ENCODE measurements around the gene MAGEB4.
"Not testable (repeated sequence)": the region's sequence is repeated elsewhere in the genome, so short reads cannot be mapped to it uniquely, and the experiment has no call there.

Gene MAGEB4, protein sequence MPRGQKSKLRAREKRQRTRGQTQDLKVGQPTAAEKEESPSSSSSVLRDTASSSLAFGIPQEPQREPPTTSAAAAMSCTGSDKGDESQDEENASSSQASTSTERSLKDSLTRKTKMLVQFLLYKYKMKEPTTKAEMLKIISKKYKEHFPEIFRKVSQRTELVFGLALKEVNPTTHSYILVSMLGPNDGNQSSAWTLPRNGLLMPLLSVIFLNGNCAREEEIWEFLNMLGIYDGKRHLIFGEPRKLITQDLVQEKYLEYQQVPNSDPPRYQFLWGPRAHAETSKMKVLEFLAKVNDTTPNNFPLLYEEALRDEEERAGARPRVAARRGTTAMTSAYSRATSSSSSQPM

DNA sequence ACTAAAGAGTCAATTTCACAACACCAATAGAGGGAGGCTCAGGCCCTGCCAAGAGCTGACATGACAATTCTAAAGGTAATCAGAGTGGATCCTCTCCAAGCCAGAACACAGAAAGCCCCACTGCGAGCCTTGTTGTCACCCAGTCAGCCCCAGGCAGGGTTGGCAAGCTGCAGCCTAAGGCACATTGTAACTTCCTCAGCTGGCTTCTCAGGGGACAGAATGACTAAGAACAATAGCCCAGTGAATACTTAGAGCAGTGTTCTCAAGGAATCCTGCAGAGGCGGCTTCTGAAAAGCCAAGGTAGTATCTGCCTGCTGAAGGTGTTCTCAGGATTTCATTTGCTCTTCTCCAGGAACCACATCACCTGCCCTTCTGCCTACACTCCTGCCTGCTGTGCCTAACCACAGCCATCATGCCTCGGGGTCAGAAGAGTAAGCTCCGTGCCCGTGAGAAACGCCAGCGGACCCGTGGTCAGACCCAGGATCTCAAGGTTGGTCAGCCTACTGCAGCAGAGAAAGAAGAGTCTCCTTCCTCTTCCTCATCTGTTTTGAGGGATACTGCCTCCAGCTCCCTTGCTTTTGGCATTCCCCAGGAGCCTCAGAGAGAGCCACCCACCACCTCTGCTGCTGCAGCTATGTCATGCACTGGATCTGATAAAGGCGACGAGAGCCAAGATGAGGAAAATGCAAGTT, at the start of gene MAGEB4:
TSS of gene MAGEB4 (plus strand) at position 277 of the 692 bp plus-strand sequence. CDS start at position 413, 136 bp downstream.
- no peak for DNase-seq (ENCODE audit: low read depth)

DNA sequence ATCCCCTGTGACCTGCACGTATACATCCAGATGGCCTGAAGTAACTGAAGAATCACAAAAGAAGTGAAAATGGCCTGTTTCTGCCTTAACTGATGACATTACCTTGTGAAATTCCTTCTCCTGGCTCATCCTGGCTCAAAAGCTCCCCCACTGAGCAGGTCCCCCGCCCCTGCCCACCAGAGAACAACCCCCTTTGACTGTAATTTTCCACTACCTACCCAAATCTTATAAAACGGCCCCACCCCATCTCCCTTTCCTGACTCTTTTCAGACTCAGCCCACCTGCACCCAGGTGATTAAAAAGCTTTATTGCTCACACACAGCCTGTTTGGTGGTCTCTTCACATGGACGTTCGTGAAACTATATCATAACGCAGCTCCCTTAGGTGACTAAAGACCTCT, 47.9 kb upstream of the MAGEB4 start:
- DNase-seq (ENCODE audit: low read depth): not testable (repeated sequence)

DNA sequence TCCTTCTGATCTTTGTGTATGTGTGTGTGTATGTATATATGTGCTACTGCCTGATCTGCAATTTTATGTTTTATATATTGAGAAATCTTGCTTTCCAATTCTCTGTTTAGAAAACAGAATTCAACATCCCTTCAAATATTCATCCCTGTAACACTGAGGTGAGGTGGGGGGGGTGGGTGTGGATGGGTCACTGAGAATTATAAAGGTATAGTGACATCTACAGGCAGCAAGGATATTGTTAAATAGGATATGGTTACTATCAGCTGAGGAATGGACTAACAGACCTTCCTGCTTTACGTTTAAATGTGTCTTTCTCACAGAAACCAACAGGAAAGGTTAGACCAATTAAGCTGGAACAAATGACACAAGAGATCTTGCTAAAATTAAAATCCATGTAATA, 45.5 kb upstream of the MAGEB4 start:
- no peak for DNase-seq (ENCODE audit: low read depth)

DNA sequence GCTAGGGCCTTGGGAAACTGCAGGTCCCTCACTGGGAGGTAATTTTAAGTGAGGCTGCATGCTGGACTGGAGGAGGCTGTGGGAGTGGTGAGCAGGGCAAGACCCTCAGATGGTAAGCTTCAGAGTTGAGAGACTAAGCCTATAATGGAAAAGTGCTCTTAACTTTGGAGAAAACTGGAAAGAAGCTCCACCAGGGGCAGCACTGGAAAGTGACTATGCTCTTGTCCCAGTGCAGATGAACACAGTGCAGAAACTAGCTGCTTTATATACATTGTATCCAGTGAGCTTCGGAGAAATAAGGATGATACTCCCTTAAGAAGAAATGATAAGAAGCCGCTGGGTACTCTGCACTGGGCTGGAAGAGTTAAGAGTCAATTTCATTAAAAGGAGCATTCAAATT, 29.6 kb upstream of the MAGEB4 start:
- DNase-seq (ENCODE audit: low read depth): no peak

DNA sequence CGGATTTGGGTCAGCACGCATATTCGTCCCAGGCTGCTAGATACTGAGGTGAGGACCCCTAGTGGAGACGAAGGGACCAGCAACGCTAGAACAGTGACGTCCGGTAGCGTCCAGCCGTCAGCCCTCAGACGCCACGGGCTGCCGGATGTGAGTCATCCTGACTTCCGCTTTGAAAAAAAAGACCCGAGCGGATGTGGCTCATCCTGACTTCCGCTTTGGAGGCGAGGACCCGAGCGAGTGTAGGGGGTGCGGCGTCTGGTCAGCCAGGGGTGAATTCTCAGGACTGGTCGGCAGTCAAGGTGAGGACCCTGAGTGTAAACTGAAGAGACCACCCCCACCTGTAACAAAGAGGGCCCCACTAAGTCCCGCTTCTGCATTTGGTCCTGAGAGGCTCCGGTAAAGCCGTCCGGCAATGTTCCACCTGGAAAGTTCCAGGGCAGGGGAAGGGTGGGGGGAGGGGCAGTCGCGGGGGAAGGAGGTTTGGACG, 26.4 kb upstream of the MAGEB4 start, which contains the start of gene MAGEB2:
TSS of gene MAGEB2 (plus strand) at position 207 of the 487 bp plus-strand sequence. CDS start 3,018 bp downstream, outside the sequence.
- no peak for DNase-seq (ENCODE audit: low read depth)

DNA sequence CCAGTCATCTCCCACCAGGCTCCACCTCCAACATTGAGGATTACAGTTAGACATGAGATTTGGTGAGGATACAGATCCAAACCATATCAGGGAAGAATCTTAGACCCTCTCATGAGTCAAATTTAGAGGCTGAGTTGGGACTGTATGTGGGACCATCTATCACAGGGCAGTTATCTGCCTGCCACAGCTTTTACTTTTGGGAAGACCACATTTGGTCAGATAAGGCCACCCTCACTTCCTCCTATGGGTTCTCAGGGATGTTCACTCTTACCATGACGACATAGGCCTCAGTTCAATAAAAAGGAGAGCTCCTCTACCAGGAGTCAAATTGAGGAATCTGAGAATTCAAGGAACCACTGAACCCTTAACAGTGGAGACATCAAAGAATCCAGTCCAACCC, 24.3 kb upstream of the MAGEB4 start:
- DNase-seq (ENCODE audit: low read depth): no peak

DNA sequence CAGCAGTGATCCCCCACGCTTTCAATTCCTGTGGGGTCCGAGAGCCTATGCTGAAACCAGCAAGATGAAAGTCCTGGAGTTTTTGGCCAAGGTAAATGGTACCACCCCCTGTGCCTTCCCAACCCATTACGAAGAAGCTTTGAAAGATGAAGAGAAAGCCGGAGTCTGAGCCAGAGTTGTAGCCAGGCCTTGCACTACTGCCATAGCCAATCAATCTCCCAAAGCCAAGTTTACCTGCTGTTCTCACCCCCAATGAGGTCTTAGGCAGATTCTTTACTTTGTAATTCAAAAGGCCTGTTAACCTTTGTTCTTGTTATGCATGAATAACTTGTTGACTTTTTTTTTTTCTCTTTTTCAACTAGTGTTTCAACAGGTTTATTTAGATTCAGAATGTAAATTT, 22.4 kb upstream of the MAGEB4 start:
- no peak for DNase-seq (ENCODE audit: low read depth)

DNA sequence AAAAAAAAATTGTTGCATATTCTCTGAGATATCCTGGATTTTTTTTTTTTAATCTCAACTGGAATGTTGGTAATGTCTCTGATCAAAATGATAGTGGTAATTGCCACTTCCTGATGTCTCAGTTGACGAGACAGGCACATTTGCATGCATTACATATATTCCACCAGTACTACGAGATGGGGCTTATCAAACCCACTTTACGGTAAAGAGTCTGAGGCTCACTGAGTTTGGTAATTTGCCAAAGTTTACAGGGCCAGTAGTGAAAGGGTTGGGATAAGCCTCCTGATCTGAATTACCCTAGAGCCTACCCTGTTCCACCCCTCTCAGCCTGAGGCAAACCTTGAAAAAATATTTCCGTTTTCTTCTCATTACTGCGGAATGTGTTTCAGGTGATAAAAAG, 21.1 kb upstream of the MAGEB4 start:
- DNase-seq (ENCODE audit: low read depth): no peak

DNA sequence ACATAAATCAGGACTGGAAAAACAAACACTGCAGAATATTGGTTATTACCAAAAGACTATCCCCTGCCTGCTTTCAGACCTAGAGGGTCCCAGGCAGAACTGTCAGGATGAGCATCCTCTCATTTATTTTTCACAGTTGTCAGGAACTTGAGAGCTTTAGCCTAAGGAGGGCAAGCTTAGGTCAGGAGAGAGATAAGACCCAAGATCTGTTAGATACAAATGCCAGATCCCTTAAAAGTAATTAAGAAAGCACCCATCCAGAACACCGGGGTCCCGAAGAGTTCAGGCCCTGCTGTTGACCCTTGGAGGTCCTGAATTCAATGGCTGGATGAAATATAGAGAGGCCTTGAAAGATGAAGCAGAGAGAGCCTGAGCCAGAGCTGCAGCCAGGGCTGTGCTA, 17.3 kb upstream of the MAGEB4 start:
- DNase-seq (ENCODE audit: low read depth): no peak

DNA sequence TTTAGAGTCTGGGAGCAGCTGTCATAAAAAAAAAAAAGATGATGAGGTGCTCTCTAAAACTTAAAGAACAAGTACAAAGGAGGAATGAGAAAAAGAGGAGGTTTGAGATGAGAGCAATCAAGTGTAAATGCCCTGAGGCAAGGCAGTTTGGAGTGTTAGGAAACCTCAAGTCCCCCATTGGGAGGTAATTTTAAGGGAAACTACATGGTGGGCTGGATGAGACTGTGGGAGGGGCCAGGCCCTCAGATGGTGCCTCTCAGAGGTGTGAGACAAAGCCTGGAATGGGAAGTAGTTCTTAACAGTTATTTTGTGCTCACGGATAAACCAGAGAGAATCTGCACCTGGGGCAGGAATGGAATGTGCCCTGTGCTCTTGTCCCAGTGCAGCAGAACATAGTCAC, 13.3 kb upstream of the MAGEB4 start:
- DNase-seq (ENCODE audit: low read depth): no peak

DNA sequence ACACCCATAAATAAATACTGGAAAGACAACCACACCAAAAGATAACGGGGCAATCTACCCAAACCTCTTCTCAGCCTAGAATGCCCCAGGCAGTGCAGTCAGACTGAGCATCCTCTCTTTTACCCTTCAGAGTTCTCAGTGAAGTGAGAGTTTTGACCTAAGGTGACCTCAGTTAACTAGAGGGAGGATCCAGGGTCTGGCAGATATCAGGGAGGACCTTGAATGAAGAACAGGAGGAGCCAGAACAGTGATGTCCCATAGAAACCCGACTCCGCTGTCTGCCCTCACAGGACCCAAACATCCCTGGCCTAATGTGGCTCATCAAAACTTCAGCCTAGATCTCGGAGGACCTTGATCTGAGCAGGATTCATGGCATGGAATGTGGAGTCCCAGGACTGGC, 11.4 kb upstream of the MAGEB4 start, which contains the start of gene MAGEB3:
TSS of gene MAGEB3 (plus strand) at position 263 of the 400 bp plus-strand sequence. CDS start 5,268 bp downstream, outside the sequence.
- no peak for DNase-seq (ENCODE audit: low read depth)

DNA sequence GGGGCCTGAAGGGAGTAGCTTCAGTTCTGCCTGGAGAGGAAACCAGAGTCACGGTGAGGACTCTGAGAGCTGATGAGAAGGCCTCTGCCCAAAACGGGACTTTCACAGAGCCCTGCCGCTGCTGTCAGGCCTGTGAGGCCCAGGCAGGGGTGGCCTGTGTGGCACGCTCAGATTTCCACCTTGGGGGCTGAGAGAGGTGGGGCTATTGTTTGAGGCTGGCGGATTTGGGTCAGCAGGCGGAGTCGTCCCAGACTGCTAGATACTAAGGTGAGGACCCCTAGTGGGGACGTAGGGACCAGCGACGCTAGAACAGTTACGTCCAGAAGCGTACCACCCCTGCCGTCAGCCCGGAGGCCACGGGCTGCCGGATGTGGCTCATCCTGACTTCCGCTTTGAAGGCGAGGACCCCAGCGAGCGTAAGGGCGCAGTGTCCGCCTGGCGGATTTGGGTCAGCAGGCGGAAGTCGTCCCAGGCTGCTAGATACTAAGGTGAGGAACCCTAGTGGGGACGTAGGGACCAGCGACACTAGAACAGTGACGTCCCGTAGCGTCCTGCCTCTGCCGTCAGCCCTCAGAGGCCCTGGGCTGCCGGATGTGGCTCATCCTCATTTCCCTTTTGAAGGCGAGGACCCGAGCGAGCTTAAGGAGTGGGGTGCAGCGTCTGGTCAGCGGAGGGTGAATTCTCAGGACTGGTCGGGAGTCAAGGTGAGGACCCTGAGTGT, 5.1 kb downstream of the MAGEB4 start, which contains the start of gene MAGEB1:
TSS of gene MAGEB1 (plus strand) at position 378 of the 721 bp plus-strand sequence. CDS start 3,348 bp downstream, outside the sequence.
- no peak for DNase-seq (ENCODE audit: low read depth)

DNA sequence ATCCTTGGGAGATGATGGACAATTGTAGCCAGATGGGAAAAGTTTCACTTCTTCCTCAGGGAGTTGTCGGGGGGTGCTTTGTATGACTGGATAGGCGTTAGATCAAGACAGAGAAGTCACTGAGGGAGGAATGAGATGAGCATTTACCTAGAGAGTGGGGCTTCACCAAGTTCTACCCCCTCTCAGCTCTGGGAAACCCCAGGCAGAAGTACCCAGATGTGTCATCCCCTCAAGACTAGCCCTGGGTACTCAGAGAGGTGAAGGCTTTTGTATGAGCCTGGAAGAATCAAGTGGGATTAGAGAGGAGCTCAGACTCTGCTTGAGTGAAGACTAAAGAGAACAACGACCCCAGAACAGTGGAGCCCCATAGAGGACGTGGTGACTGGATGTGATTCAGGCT, 7.1 kb downstream of the MAGEB4 start:
- DNase-seq (ENCODE audit: low read depth): no peak

DNA sequence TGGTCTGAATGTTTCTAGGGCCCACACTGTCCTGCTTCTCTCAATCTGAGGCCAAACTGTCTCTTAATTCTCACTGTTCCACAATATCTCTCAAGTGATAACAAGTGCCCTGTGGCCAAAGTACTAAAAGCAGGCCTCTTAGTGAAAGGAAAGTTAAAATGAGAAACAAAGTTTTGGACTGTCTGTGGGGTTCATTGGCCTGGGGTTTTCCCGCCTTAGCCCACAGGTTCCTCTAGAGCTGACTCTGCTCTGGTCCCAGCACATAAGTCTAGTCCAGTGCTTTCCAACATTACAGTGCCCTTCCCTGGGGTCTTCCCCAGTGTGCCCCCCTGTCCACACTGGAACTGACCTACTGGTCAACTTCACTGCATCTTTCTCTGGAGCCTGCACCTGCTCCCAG, 11.5 kb downstream of the MAGEB4 start:
- DNase-seq (ENCODE audit: low read depth): no peak

DNA sequence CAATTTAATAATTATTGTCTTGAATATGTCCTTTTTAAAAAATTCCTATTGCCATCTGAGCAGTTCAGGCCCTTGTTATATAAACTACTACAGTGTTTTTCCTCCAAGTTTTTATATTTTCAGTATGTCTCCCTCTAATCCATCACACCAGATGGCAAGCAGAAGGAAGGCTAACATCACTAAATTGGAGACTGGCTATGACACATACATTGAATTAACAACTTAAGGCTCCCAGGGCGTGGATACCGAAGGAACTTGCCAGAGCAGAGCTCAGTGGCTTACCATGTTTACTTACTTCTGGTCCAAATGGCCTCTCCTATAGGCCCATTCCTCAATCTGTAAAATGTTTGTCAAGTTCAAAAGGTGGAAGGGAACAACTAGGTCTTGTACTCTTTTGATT, 18.1 kb downstream of the MAGEB4 start:
- DNase-seq (ENCODE audit: low read depth): no peak

DNA sequence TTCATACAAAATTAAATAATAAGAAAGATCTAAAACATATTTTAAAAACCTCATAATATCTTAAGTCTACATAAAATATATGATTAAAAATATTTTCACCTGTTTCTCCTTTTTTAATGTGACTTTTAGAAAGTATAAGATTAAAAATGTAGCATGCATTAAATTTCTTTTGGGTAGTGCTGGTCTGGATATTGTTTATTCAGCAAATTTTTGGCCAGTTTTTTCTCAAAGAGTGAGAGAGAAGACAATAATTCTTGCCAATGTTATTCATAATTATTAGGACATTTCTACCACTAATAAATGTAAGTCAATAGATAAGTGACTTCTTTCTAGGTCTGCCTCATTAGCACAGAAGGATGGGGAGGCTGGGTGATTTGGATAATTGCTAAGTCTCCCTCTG, 19.2 kb downstream of the MAGEB4 start:
- DNase-seq (ENCODE audit: low read depth): no peak

DNA sequence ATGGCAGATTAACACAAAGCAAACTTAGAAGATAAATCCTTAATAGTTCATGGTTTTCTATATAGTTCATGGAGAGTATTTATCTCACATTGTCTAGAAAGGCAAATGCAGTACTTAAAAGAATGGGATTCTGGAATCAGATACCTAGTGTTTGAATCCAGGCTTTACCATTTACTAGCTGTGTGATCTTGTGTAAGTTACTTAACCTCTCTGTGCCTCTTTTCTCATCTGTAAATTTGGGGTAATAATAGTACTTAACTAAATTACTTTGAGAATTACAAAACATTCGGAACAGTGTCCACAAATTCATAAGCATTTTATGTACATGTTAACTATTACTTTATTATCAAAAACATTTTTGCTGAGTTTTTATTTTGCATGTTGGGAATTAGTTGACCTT, 21.0 kb downstream of the MAGEB4 start:
- no peak for DNase-seq (ENCODE audit: low read depth)

DNA sequence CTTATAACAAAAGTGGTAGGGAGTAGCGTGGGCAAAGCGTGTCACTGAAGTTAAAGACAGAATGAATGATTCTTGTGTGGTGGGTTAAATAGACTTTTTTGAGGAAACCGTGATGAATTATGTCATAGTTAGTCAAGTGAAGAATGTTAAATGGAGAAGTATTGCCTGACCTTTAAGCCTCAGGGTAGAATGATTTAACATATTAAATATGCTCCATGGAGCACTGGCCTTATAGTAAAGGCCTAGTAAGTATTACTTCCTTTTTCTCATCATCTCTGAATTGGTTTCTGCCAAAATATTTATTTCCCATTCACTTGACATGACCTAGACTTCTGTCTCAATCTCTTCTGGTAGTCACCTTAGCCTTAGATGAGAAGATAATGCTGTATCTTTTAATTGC, 28.8 kb downstream of the MAGEB4 start:
- no peak for DNase-seq (ENCODE audit: low read depth)

DNA sequence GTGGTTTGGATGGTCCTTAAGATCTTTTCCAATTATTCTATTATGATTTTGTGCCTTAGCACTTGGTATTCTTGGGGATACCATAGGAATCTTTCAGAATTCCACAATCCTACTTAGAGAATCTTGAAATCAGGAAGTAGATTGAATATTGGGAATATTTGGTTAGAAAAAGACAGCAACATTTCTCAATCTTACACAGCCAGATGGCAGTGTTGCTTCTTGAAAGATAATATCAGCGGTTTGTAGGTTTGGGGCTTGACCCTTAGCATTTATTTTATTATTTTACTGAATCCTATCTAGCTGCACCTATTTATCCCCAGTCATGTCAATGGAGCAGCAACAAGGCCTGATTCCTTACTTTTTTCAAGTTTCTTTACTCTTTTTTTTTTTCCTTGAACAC, 33.7 kb downstream of the MAGEB4 start:
- no peak for DNase-seq (ENCODE audit: low read depth)

DNA sequence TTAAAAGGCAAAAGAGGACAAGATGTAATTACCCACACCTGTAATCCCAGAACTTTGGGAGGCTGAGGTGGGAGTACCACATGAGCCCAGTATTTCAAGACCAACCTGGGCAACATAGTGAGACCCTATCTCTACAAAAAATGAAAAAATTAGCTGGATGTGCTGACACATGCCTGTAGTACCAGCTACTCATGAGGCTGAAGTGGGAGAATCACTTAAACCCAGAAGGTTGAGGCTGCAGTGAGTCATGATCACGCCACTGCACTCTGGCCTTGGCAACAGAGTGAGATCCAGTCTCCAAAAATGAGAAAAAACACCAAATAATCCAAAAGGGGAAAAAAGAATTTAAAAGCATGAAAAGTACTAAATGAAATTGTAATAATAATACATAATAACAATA, 36.6 kb downstream of the MAGEB4 start:
- DNase-seq (ENCODE audit: low read depth): no peak

DNA sequence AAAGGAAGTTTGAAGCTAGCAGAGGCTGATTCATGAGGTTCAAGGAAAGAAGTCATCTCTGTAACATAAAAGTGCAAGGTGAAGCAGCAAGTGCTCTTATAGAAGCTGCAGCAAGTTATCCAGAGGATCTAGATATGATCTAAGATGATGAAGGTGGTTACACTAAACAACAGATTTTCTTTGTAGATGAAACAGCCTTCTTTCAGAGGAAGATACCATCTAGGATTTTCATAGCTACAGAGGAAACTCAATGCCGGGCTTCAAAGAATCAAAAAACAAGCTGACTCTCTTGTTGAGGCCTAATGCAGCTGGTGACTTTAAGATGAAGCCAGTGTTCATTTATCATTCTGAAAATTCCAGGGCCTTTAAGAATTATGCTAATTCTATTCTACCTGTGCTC, 38.6 kb downstream of the MAGEB4 start:
- DNase-seq (ENCODE audit: low read depth): no peak

DNA sequence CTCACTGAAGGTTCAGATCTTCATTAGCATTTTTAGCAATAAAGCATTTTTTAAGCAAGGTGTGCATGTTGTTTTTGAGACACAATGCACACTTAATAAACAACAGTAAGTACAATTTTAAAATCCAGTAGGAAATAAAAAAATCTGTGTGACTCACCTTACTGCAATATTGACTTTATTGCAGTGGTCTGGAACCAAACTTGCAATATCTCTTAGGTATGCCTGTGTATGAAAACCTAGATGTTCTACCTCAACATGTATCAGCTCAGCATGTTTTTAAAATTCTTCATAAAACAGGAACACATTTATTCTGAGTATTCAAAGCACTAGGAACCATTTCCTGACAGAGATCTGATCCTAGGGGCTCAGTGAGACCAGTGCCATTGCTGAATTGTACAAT, 40.7 kb downstream of the MAGEB4 start:
- DNase-seq (ENCODE audit: low read depth): no peak
